BJ (cell line): ENCODE results near the gene VWA8. TPM values are rescaled to one million over a fixed set of nuclear protein-coding genes. Genes with fewer than 3 reads are reported as not detected.
"Not testable (repeated sequence)": the region's sequence is repeated elsewhere in the genome, so short reads cannot be mapped to it uniquely, and the experiment has no call there.

Experiments used
- CTCF ChIA-PET: fragments of 350-600 bp; formaldehyde crosslinking; extraction: SDS; loops from one replicate; lab custom pipeline; 2021; ENCODE audit warnings: antibody characterized with exemption, inconsistent platforms; lab: Yijun Ruan, JAX
- POLR2A ChIA-PET: fragments of 300-600 bp; sonication (Branson Sonifier 250); formaldehyde crosslinking; extraction: SDS; loops from one replicate; lab custom pipeline; 2021; ENCODE audit warnings: antibody characterized with exemption; lab: Charles Lee
- DNase-seq: peaks from one replicate; pipeline ENCODE4 v3.0.0-alpha.2; 2011; ENCODE audit warnings: low read depth
- H3K27me3 ChIP-seq: 2 replicates; pipeline ENCODE4 v1.6.0; 2011; ENCODE audit warnings: low read length; ENCODE audit not compliant: control insufficient read depth, insufficient read depth
- H3K36me3 ChIP-seq: 2 replicates; pipeline ENCODE4 v1.5.1; 2011; ENCODE audit warnings: low read length; ENCODE audit not compliant: control insufficient read depth, insufficient read depth
- H3K4me3 ChIP-seq: 2 replicates; pipeline ENCODE4 v1.5.1; 2011; ENCODE audit warnings: low read depth, mild to moderate bottlenecking, control low read depth, low read length
- CTCF ChIP-seq: IDR thresholded peaks from 2 replicates; pipeline ENCODE4 v1.5.1; 2011; ENCODE audit warnings: low read depth, mild to moderate bottlenecking, control low read depth, inconsistent platforms, low read length, moderate library complexity; ENCODE audit not compliant: insufficient read depth
- polyA plus RNA-seq: library from polyadenylated mRNA; depleted of rRNA; stranded (reverse); fragments of >200 nt; gene quantifications from 2 replicates; pipeline ENCODE4 v1.2.3, GENCODE V29; 2011

Gene VWA8
- polyA plus RNA-seq, 1 experiment = 5.9 TPM

GRCh38 chr13:41812237-41812636 is 148.7 kb downstream of the VWA8 start:
- H3K36me3 ChIP-seq = peaks cover 2% of the 10 kb centered on the region; the same call in 1 of the 2 replicates
- H3K27me3 ChIP-seq = no peaks in the 10 kb centered on the region
- CTCF ChIA-PET = interaction anchor here (0.6 kb wide), 1 partner anchor 78 kb away, joined by 3 read pairs; no protein-coding TSS in a partner anchor
- no peak for TF ChIP-seq CTCF
- no peak overlapping the region for H3K4me3 ChIP-seq
- no peak for DNase-seq
- POLR2A ChIA-PET = no interaction called here

- H3K4me3 ChIP-seq = no peak overlapping the region
- peaks cover 2% of the 10 kb centered on the region; the same call in 1 of the 2 replicates for H3K36me3 ChIP-seq
- no peaks in the 10 kb centered on the region for H3K27me3 ChIP-seq
- ChIA-PET POLR2A (no interaction called here), CTCF (interaction anchor here (0.6 kb wide), 1 partner anchor 78 kb away, joined by 3 read pairs; no protein-coding TSS in a partner anchor)
- TF ChIP-seq CTCF = no peak
- DNase-seq = no peak
Observed at GRCh38 chr13:41811588-41812021, 149.3 kb downstream of the VWA8 start.

GRCh38 chr13:41809962-41810361 is 150.9 kb downstream of the VWA8 start:
- DNase-seq = no peak
- Histone ChIP-seq H3K4me3 (no peak overlapping the region), H3K27me3 (no peaks in the 10 kb centered on the region), H3K36me3 (peaks cover 2% of the 10 kb centered on the region; the same call in 1 of the 2 replicates)
- no peak for TF ChIP-seq CTCF
- CTCF ChIA-PET = no interaction called here
- POLR2A ChIA-PET = no interaction called here

- DNase-seq, H3K4me3 ChIP-seq, POLR2A ChIA-PET, H3K27me3 ChIP-seq, CTCF ChIA-PET, H3K36me3 ChIP-seq: not testable (repeated sequence)
Observed at GRCh38 chr13:41803445-41803735, 157.5 kb downstream of the VWA8 start.

GRCh38 chr13:41802684-41803444 is 158.0 kb downstream of the VWA8 start:
- CTCF ChIA-PET = interaction anchor here (1.0 to 1.1 kb wide), 2 partner anchors 10 to 25 kb away, joined by 3 to 4 read pairs; no protein-coding TSS in a partner anchor
- Histone ChIP-seq H3K36me3 (peaks cover 2% of the 10 kb centered on the region; the same call in 1 of the 2 replicates), H3K4me3 (no peak overlapping the region), H3K27me3 (no peaks in the 10 kb centered on the region)
- TF ChIP-seq CTCF = no peak
- peak; percentile 20 for DNase-seq
- POLR2A ChIA-PET = no interaction called here
